Fibroblast of villous mesenchyme (primary cell): ENCODE measurements around the gene GDNF. TPM values are rescaled to one million over a fixed set of nuclear protein-coding genes. Genes with fewer than 3 reads are reported as not detected.
A peak's percentile ranks its signal among the peaks of the same experiment; 100 is the strongest.
"Not testable (repeated sequence)": the region's sequence is repeated elsewhere in the genome, so short reads cannot be mapped to it uniquely, and the experiment has no call there.

ENCODE experiments used
- DNase-seq: peaks from one replicate; pipeline ENCODE4 v3.0.0-alpha.2; 2010; ENCODE audit warnings: low read depth
- H3K4me3 ChIP-seq: 2 replicates; pipeline ENCODE4 v1.5.1; 2011; ENCODE audit warnings: low read depth, mild to moderate bottlenecking, low read length
- total RNA-seq: library from RNA; depleted of rRNA; stranded (reverse); fragments of >200 nt; gene quantifications from 2 replicates; pipeline ENCODE4 v1.2.3, GENCODE V29; 2012
- TF ChIP-seq, protein P1 (sequence below): IDR thresholded peaks from 2 replicates; pipeline ENCODE4 v1.5.1; 2012; ENCODE audit warnings: low read depth, mild to moderate bottlenecking, low read length; ENCODE audit not compliant: insufficient read depth

GDNF gene
- total RNA-seq, 1 donor: 0.43 TPM

DNA sequence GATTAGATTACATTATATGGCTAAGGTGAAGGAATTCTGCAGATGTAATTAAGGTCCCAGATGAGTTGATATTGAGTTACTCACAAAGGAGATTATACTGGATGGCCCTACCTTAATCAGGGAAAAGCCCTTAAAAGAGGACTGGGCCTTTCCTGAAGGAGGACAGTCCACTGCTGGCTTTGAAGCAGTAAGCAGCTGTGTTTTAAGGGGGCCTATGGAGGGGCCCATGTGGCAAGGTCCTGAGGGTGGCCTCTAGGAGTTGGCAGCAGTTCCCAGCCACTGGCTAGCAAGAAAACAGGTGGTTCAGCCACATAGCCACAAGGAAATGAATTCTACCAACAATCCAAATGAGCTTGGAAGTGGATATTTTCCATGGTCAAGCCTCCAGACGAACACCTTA, 36.4 kb upstream of the GDNF start:
- H3K4me3 ChIP-seq: no peak overlapping the region
- TF ChIP-seq, protein P1, sequence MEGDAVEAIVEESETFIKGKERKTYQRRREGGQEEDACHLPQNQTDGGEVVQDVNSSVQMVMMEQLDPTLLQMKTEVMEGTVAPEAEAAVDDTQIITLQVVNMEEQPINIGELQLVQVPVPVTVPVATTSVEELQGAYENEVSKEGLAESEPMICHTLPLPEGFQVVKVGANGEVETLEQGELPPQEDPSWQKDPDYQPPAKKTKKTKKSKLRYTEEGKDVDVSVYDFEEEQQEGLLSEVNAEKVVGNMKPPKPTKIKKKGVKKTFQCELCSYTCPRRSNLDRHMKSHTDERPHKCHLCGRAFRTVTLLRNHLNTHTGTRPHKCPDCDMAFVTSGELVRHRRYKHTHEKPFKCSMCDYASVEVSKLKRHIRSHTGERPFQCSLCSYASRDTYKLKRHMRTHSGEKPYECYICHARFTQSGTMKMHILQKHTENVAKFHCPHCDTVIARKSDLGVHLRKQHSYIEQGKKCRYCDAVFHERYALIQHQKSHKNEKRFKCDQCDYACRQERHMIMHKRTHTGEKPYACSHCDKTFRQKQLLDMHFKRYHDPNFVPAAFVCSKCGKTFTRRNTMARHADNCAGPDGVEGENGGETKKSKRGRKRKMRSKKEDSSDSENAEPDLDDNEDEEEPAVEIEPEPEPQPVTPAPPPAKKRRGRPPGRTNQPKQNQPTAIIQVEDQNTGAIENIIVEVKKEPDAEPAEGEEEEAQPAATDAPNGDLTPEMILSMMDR: no peak
- no peak for DNase-seq

DNA sequence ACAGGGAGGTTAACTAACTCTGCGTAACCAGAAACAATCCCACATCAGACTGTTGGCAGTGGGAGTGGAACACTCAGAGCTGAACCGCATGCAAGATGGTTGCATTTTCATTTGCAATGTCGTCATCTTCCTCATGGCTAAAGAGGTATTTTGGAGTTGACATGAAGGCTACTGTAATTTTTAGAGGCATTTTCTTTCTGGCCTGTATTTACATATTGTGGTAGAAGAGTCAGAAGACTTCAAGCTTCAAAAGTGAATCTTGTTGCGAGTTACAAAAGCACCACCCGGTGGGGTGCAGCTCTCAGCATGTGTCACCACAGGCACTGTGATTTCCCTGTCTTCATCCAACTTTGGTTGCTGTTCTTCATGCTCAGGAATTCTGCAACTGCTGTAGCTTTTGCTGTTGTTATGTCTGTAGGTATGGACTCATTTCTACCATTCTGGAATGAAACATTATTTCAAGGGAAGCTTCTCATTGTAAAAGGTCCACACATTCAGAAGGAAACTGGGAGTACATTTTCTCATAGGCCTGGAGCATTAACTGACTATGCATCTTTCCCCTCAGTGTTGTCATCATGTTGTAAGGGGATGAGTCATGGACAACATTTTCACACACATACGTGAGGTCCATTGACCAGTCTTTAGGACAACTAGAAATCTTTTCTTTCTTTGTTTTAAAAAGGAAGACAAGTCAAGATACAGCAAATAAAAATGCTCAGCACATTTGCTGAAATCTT, 35.4 kb upstream of the GDNF start:
- TF ChIP-seq, protein P1: no peak
- H3K4me3 ChIP-seq: no peak overlapping the region
- peak; percentile 67 for DNase-seq

DNA sequence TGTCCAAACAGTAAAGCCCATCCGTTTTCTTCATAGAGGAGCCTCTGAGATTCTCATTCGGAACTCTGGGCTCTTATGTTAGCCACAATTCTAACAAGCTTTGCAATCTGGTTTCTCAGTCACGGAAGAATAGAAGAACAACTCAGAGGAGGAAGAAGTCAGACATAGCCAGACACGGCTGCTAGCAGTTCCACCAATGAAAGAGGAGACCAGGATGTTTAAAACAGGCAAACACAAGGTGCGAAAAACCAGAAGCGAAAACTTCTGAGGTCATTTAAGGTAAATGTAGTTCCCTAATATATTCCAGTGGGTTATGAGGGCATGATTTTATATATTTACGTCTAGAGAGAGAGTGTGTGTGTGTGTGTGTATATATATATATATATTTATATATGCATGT, 34.1 kb upstream of the GDNF start:
- TF ChIP-seq, protein P1: no peak
- DNase-seq: no peak
- H3K4me3 ChIP-seq: no peak overlapping the region

DNA sequence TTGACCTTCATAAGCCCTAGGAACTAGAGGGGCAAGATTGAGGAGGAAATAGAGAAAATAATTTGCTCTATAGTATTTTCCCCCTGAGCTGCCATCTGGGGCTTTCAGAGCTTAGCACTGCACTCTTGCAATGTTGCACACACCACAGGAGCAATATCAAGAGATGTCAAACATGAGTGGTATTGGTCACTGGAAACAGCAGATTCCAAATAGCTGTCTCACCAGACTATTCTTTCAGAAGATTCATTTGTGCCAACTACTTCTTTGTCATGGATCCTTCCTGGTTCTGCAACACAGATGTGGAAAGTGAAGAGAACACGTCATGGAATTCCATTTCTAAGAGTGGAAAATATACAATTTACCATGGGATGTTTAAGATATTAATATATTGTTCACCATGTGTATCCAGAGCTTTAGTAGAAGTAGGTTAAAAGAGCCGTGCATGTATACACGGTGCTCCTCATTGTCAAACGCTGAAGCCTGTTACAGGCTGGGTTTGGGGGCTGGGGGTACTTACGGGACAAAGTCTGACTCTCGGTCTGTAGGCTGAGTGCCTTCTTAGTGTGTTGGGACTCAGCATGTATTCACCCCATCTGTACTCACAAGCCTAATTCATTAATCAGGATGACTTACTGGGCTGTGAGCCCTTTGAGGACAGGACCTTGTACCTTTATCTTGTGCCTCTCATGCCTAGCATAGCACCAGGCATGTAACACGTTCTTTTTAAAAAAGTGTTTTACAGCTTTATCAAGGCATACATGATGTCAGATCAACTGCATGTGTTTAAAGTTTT, 31.4 kb upstream of the GDNF start:
- H3K4me3 ChIP-seq: no peak overlapping the region
- TF ChIP-seq, protein P1: no peak
- no peak for DNase-seq

DNA sequence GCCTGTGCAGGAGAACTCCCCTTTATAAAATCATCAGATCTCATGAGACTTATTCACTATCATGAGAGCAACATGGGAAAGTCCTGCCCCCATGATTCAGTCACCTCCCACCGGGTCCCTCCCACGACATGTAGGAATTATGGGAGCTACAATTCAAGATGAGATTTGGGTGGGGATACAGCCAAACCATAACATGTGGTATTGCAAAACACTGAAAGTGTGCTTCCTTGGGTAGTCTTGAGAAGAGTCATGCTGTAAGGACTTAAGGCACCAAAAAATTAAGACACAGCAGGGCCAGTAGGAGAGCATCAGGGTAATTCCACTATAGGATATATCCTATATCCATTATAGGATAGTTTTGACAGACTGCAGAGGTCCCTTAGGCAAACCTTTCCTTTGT, 29.4 kb upstream of the GDNF start:
- no peak overlapping the region for H3K4me3 ChIP-seq
- TF ChIP-seq, protein P1: no peak
- DNase-seq: peak; percentile 28

DNA sequence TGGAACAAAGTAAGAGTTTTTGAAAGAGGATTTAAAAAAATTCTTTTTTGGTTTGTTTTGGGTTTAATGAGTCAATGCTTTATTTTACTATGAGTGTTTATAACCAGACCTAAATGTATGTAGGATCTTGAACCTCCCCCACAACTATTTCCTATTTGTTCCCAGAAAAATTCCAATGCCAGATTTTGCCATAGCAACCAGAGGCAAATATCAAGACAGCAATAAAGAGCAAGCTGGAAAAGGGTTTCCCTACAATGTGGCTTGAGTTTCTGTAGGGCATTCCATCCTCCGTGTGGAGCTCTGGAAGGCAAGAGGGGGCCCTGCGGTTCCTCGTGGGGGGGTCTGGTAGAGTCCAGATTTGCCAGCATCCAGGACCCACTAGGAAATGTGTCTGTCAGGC, 27.8 kb upstream of the GDNF start:
- TF ChIP-seq, protein P1: no peak
- peak; percentile 43 for DNase-seq
- H3K4me3 ChIP-seq: no peak overlapping the region

DNA sequence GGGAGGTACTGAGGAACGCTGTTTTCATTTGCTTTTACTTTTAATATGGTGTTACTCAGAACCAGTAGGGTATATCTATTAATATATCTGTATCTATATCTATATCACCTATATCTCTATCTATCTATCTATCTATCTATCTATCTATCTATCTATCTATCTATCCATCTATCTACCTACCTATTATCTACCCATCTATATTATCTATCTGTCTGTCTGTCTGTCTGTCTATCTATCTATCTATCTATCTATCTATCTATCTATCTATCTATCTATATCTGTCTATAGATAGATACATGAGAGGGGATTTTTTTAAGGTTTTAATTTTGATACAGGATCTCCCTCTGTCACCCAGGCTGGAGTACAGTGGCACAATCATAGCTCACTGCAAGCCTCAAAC, 23.1 kb upstream of the GDNF start:
- not testable (repeated sequence) for DNase-seq, H3K4me3 ChIP-seq
